GM23338 (cell line): Measurements from ENCODE around the gene SPRED3. TPM values are rescaled to one million over a fixed set of nuclear protein-coding genes. Genes with fewer than 3 reads are reported as not detected.

Experiments used
- ATAC-seq: fragments of 200-7000 bp; cut with Tn5 transposase; 3 replicates; pipeline ENCODE4 v1.9.1; 2020
- DNase-seq: peaks from one replicate; pipeline ENCODE4 v3.0.0-alpha.2; 2015; ENCODE audit warnings: low spot score
- H2AFZ ChIP-seq: fragments of 200-600 bp; sonication (generic); 2 replicates; pipeline ENCODE4 v1.8.0; 2016; ENCODE audit warnings: antibody characterized with exemption, mild to moderate bottlenecking, moderate library complexity
- H3F3A ChIP-seq: fragments of 200-600 bp; sonication (generic); replicated peaks from 2 replicates; pipeline ENCODE4 v1.8.0; 2017; ENCODE audit warnings: antibody characterized with exemption, mixed run types, low read depth
- H3K27ac ChIP-seq: fragments of 200-600 bp; sonication (generic); 2 replicates; pipeline ENCODE4 v1.6.1; 2016; ENCODE audit warnings: low read depth
- H3K27me3 ChIP-seq: fragments of 200-600 bp; sonication (generic); 2 replicates; pipeline ENCODE4 v1.8.0; 2016; ENCODE audit warnings: mild to moderate bottlenecking, mixed run types, moderate library complexity; ENCODE audit not compliant: insufficient read depth
- H3K36me3 ChIP-seq: fragments of 200-600 bp; sonication (generic); 2 replicates; pipeline ENCODE4 v1.8.0; 2016; ENCODE audit warnings: mild to moderate bottlenecking; ENCODE audit not compliant: insufficient read depth
- H3K4me1 ChIP-seq: fragments of 200-600 bp; sonication (generic); 2 replicates; pipeline ENCODE4 v1.8.0; 2016; ENCODE audit warnings: mild to moderate bottlenecking, moderate library complexity; ENCODE audit not compliant: insufficient read depth
- H3K4me2 ChIP-seq: fragments of 200-600 bp; sonication (generic); 2 replicates; pipeline ENCODE4 v1.7.1; 2017; ENCODE audit warnings: mixed run types
- H3K4me3 ChIP-seq: fragments of 200-600 bp; sonication (generic); 2 replicates; pipeline ENCODE4 v1.6.1; 2016; ENCODE audit warnings: mixed run types
- H3K79me2 ChIP-seq: fragments of 200-600 bp; sonication (generic); replicated peaks from 2 replicates; pipeline ENCODE4 v1.8.0; 2017; ENCODE audit warnings: mild to moderate bottlenecking; ENCODE audit not compliant: insufficient read depth
- H3K9me2 ChIP-seq: fragments of 200-600 bp; sonication (generic); 2 replicates; pipeline ENCODE4 v1.8.0; 2017; ENCODE audit not compliant: insufficient read depth
- H4K20me1 ChIP-seq: fragments of 200-600 bp; sonication (generic); replicated peaks from 2 replicates; pipeline ENCODE4 v1.8.0; 2017; ENCODE audit warnings: mild to moderate bottlenecking; ENCODE audit not compliant: insufficient read depth
- H3K27ac Mint-ChIP-seq: 2 replicates; pipeline ENCODE4 v1.8.0; 2020; ENCODE audit warnings: inconsistent platforms, mild to moderate bottlenecking, moderate library complexity, mixed read lengths
- H3K27me3 Mint-ChIP-seq: 3 replicates; pipeline ENCODE4 v1.8.0; 2022; ENCODE audit warnings: low read depth, mild to moderate bottlenecking, moderate library complexity, mixed read lengths, inconsistent platforms; ENCODE audit not compliant: insufficient read depth, poor library complexity
- H3K36me3 Mint-ChIP-seq: 3 replicates; pipeline ENCODE4 v1.8.0; 2021; ENCODE audit warnings: low read depth, mild to moderate bottlenecking, inconsistent platforms, moderate library complexity, mixed read lengths
- H3K4me1 Mint-ChIP-seq: 3 replicates; pipeline ENCODE4 v1.8.0; 2020; ENCODE audit warnings: mild to moderate bottlenecking, inconsistent platforms, mixed read lengths
- H3K4me3 Mint-ChIP-seq: 3 replicates; pipeline ENCODE4 v1.8.0; 2021; ENCODE audit warnings: moderate library complexity, mild to moderate bottlenecking, inconsistent platforms, mixed read lengths
- H3K9me3 Mint-ChIP-seq: 3 replicates; pipeline ENCODE4 v1.8.0; 2020; ENCODE audit warnings: moderate library complexity, mild to moderate bottlenecking, inconsistent platforms, mixed read lengths
- CREB1 ChIP-seq: fragments of 250-450 bp; sonication (Bioruptor Pico); IDR thresholded peaks from 2 replicates; pipeline ENCODE4 v1.5.0; 2020; ENCODE audit warnings: low read depth, mild to moderate bottlenecking, moderate library complexity
- EZH2 ChIP-seq: fragments of 200-600 bp; sonication (generic); IDR thresholded peaks from one replicate; pipeline ENCODE4 v1.8.0; 2017; ENCODE audit warnings: antibody characterized with exemption, mild to moderate bottlenecking, low read depth; ENCODE audit not compliant: unreplicated experiment
- EZH2phosphoT487 ChIP-seq: fragments of 200-600 bp; sonication (generic); IDR thresholded peaks from one replicate; pipeline ENCODE4 v1.8.1; 2018; ENCODE audit warnings: antibody characterized with exemption; ENCODE audit not compliant: unreplicated experiment
- JUNB ChIP-seq: IDR thresholded peaks from one replicate; pipeline ENCODE4 v1.6.1; 2016; ENCODE audit warnings: antibody characterized with exemption; ENCODE audit not compliant: unreplicated experiment
- NANOG ChIP-seq: IDR thresholded peaks from 2 replicates; pipeline ENCODE4 v1.6.1; 2016; ENCODE audit warnings: antibody characterized with exemption, borderline replicate concordance
- POLR2AphosphoS5 ChIP-seq: IDR thresholded peaks from 2 replicates; pipeline ENCODE4 v1.6.1; 2016; ENCODE audit warnings: antibody characterized with exemption, low read depth
- STAT1 ChIP-seq: IDR thresholded peaks from one replicate; pipeline ENCODE4 v1.6.1; 2016; ENCODE audit warnings: antibody characterized with exemption; ENCODE audit not compliant: unreplicated experiment
- ZNF114 ChIP-seq: fragments of 250-450 bp; sonication (Bioruptor Pico); IDR thresholded peaks from 2 replicates; pipeline ENCODE4 v1.5.0; 2020; ENCODE audit warnings: mild to moderate bottlenecking, moderate library complexity
- ZNF331 ChIP-seq: fragments of 250-450 bp; sonication (Bioruptor Pico); IDR thresholded peaks from 2 replicates; pipeline ENCODE4 v1.5.0; 2020; ENCODE audit warnings: low read depth, mild to moderate bottlenecking, moderate library complexity
- polyA plus RNA-seq: library from polyadenylated mRNA; unstranded; fragments of >200 nt; fragmentation: Nextera tagmentation; extraction: Ambion mirVana; gene quantifications from 2 replicates; pipeline ENCODE4 v1.2.1, GENCODE V29; 2016
- total RNA-seq: library from RNA; depleted of rRNA; stranded (reverse); fragments of >200 nt; shearing (Covaris generic); gene quantifications from 2 replicates; pipeline ENCODE4 v1.2.3, GENCODE V29; 2014
- TF ChIP-seq, protein P1 (sequence below): IDR thresholded peaks from 2 replicates; pipeline ENCODE4 v1.6.1; 2016; ENCODE audit warnings: antibody characterized with exemption
- TF ChIP-seq, protein P2 (sequence below), 2 experiments: fragments of 200-600 bp in 1 of 2; sonication (generic) in 1 of 2; conservative IDR thresholded peaks; 2 replicates each; pipeline versions ENCODE4 v1.5.1 to v1.6.1; 2016 to 2017; ENCODE audit warnings: antibody characterized with exemption in 2 of 2, low read depth in 2 of 2, mild to moderate bottlenecking in 2 of 2, moderate library complexity in 1 of 2
- TF ChIP-seq, protein P3 (sequence below): IDR thresholded peaks from one replicate; pipeline ENCODE4 v1.6.1; 2018; ENCODE audit warnings: antibody characterized with exemption; ENCODE audit not compliant: unreplicated experiment
- TF ChIP-seq, protein P4 (sequence below): fragments of 250-450 bp; sonication (Bioruptor Pico); IDR thresholded peaks from 2 replicates; pipeline ENCODE4 v1.5.0; 2020; ENCODE audit warnings: mild to moderate bottlenecking, moderate library complexity

SPRED3 gene
- total and polyA plus RNA-seq, 2 experiments from 2014 or later, result 3.9 to 11.6 TPM

DNA sequence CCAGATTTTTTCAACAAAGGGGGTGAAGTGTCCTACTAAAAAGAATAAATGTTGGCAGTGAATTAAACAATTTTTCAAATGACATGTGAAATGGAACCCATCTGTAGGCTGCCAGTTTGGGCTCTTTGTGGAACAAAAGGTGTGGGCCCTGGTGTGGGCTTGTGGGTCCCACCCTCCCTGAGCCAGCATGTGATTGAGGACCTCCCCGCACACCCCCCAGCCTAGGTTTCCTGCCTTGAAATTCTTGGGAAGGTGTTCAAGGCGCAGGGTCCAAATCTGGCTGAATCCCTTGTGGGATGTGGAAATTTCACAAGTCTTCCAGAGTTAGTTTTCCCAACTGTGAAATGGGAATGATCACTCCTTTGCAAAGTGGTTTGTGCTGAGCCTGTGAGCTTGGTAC is 4.8 kb upstream of the SPRED3 start:
- ATAC-seq (no peak), DNase-seq (no peak)
- H3K9me2 ChIP-seq, result no peaks in the 10 kb centered on the region
- H3K79me2 ChIP-seq, result no peaks in the 10 kb centered on the region
- Mint-ChIP-seq H3K36me3 (peaks cover 48% of the 10 kb centered on the region), H3K9me3 (no peaks in the 10 kb centered on the region; the same call in 2 of the 3 replicates), H3K4me3 (no peak overlapping the region), H3K27me3 (peaks cover 33% of the 10 kb centered on the region), H3K27ac (no peak overlapping the region), H3K4me1 (peaks cover 16% of the 10 kb centered on the region)
- TF ChIP-seq STAT1, result no peak
- no peak for TF ChIP-seq EZH2
- TF ChIP-seq, protein P1, sequence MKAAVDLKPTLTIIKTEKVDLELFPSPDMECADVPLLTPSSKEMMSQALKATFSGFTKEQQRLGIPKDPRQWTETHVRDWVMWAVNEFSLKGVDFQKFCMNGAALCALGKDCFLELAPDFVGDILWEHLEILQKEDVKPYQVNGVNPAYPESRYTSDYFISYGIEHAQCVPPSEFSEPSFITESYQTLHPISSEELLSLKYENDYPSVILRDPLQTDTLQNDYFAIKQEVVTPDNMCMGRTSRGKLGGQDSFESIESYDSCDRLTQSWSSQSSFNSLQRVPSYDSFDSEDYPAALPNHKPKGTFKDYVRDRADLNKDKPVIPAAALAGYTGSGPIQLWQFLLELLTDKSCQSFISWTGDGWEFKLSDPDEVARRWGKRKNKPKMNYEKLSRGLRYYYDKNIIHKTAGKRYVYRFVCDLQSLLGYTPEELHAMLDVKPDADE, result no peak
- TF ChIP-seq, protein P2, sequence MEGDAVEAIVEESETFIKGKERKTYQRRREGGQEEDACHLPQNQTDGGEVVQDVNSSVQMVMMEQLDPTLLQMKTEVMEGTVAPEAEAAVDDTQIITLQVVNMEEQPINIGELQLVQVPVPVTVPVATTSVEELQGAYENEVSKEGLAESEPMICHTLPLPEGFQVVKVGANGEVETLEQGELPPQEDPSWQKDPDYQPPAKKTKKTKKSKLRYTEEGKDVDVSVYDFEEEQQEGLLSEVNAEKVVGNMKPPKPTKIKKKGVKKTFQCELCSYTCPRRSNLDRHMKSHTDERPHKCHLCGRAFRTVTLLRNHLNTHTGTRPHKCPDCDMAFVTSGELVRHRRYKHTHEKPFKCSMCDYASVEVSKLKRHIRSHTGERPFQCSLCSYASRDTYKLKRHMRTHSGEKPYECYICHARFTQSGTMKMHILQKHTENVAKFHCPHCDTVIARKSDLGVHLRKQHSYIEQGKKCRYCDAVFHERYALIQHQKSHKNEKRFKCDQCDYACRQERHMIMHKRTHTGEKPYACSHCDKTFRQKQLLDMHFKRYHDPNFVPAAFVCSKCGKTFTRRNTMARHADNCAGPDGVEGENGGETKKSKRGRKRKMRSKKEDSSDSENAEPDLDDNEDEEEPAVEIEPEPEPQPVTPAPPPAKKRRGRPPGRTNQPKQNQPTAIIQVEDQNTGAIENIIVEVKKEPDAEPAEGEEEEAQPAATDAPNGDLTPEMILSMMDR (conservative IDR thresholded peaks at IDR 0.05; ENCODE audit: low read depth in 2 of 2), result no peak
- no peak for TF ChIP-seq EZH2phosphoT487
- TF ChIP-seq POLR2AphosphoS5, result no peak
- TF ChIP-seq CREB1 (CRISPR knock-in tag), result no peak
- TF ChIP-seq NANOG, result no peak
- no peak for TF ChIP-seq ZNF114
- TF ChIP-seq, protein P3, sequence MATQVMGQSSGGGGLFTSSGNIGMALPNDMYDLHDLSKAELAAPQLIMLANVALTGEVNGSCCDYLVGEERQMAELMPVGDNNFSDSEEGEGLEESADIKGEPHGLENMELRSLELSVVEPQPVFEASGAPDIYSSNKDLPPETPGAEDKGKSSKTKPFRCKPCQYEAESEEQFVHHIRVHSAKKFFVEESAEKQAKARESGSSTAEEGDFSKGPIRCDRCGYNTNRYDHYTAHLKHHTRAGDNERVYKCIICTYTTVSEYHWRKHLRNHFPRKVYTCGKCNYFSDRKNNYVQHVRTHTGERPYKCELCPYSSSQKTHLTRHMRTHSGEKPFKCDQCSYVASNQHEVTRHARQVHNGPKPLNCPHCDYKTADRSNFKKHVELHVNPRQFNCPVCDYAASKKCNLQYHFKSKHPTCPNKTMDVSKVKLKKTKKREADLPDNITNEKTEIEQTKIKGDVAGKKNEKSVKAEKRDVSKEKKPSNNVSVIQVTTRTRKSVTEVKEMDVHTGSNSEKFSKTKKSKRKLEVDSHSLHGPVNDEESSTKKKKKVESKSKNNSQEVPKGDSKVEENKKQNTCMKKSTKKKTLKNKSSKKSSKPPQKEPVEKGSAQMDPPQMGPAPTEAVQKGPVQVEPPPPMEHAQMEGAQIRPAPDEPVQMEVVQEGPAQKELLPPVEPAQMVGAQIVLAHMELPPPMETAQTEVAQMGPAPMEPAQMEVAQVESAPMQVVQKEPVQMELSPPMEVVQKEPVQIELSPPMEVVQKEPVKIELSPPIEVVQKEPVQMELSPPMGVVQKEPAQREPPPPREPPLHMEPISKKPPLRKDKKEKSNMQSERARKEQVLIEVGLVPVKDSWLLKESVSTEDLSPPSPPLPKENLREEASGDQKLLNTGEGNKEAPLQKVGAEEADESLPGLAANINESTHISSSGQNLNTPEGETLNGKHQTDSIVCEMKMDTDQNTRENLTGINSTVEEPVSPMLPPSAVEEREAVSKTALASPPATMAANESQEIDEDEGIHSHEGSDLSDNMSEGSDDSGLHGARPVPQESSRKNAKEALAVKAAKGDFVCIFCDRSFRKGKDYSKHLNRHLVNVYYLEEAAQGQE, result no peak
- TF ChIP-seq ZNF331 (CRISPR knock-in tag), result no peak
- TF ChIP-seq, protein P4, sequence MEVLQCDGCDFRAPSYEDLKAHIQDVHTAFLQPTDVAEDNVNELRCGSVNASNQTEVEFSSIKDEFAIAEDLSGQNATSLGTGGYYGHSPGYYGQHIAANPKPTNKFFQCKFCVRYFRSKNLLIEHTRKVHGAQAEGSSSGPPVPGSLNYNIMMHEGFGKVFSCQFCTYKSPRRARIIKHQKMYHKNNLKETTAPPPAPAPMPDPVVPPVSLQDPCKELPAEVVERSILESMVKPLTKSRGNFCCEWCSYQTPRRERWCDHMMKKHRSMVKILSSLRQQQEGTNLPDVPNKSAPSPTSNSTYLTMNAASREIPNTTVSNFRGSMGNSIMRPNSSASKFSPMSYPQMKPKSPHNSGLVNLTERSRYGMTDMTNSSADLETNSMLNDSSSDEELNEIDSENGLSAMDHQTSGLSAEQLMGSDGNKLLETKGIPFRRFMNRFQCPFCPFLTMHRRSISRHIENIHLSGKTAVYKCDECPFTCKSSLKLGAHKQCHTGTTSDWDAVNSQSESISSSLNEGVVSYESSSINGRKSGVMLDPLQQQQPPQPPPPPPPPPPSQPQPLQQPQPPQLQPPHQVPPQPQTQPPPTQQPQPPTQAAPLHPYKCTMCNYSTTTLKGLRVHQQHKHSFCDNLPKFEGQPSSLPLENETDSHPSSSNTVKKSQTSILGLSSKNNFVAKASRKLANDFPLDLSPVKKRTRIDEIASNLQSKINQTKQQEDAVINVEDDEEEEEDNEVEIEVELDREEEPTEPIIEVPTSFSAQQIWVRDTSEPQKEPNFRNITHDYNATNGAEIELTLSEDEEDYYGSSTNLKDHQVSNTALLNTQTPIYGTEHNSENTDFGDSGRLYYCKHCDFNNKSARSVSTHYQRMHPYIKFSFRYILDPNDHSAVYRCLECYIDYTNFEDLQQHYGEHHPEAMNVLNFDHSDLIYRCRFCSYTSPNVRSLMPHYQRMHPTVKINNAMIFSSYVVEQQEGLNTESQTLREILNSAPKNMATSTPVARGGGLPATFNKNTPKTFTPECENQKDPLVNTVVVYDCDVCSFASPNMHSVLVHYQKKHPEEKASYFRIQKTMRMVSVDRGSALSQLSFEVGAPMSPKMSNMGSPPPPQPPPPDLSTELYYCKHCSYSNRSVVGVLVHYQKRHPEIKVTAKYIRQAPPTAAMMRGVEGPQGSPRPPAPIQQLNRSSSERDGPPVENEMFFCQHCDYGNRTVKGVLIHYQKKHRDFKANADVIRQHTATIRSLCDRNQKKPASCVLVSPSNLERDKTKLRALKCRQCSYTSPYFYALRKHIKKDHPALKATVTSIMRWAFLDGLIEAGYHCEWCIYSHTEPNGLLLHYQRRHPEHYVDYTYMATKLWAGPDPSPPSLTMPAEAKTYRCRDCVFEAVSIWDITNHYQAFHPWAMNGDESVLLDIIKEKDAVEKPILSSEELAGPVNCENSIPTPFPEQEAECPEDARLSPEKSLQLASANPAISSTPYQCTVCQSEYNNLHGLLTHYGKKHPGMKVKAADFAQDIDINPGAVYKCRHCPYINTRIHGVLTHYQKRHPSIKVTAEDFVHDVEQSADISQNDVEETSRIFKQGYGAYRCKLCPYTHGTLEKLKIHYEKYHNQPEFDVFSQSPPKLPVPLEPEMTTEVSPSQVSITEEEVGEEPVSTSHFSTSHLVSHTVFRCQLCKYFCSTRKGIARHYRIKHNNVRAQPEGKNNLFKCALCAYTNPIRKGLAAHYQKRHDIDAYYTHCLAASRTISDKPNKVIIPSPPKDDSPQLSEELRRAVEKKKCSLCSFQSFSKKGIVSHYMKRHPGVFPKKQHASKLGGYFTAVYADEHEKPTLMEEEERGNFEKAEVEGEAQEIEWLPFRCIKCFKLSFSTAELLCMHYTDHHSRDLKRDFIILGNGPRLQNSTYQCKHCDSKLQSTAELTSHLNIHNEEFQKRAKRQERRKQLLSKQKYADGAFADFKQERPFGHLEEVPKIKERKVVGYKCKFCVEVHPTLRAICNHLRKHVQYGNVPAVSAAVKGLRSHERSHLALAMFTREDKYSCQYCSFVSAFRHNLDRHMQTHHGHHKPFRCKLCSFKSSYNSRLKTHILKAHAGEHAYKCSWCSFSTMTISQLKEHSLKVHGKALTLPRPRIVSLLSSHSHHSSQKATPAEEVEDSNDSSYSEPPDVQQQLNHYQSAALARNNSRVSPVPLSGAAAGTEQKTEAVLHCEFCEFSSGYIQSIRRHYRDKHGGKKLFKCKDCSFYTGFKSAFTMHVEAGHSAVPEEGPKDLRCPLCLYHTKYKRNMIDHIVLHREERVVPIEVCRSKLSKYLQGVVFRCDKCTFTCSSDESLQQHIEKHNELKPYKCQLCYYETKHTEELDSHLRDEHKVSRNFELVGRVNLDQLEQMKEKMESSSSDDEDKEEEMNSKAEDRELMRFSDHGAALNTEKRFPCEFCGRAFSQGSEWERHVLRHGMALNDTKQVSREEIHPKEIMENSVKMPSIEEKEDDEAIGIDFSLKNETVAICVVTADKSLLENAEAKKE (CRISPR knock-in tag), result no peak
- no peak for TF ChIP-seq JUNB
- H3K4me3 ChIP-seq, result no peak overlapping the region
- H3K27me3 ChIP-seq, result peaks cover 24% of the 10 kb centered on the region
- no peak overlapping the region for H2AFZ ChIP-seq
- H3F3A ChIP-seq, result peaks cover 15% of the 10 kb centered on the region
- peaks cover 8% of the 10 kb centered on the region for H4K20me1 ChIP-seq
- H3K4me2 ChIP-seq, result no peak overlapping the region
- H3K27ac ChIP-seq, result no peak overlapping the region
- peaks cover 3% of the 10 kb centered on the region for H3K4me1 ChIP-seq
- H3K36me3 ChIP-seq, result peaks cover 11% of the 10 kb centered on the region
